K562 (cell line): ENCODE measurements around the gene CCDC69. TPM values are rescaled to one million over a fixed set of nuclear protein-coding genes. Genes with fewer than 3 reads are reported as not detected.

ENCODE experiments used
- ATAC-seq: fragments of 200-7000 bp; cut with Tn5 transposase; 3 replicates; pipeline ENCODE4 v1.9.1; 2020; ENCODE audit warnings: moderate library complexity
- BruUV-seq: library from RNA; stranded (reverse); fragments of 400-500 nt; replicated peaks from 2 replicates; lab custom pipeline; 2021; lab: Mats Ljungman, UMichigan
- CTCF ChIA-PET: fragments of 300-600 bp; formaldehyde crosslinking; extraction: SDS; loops from one replicate; lab custom pipeline; 2021; ENCODE audit warnings: low intra/inter-chr PET ratio; lab: Yijun Ruan, JAX
- POLR2A ChIA-PET: fragments of 300-600, 350-650 bp; sonication (Branson Sonifier 250); formaldehyde crosslinking; extraction: SDS; loops from one replicate; lab custom pipeline; 2021; ENCODE audit warnings: antibody characterized with exemption, inconsistent platforms; lab: Yijun Ruan, JAX
- DNase-seq, 4 experiments: peaks; one replicate each; pipeline versions ENCODE4 v3.0.0 to v3.0.0-alpha.2; 2011 to 2018; ENCODE audit warnings: low spot score in 3 of 4, mixed read lengths in 3 of 4; ENCODE audit errors: extremely low read depth in 1 of 4
- FAIRE-seq: peaks from 2 replicates; lab custom pipeline; 2011; peaks lifted over from hg19 to GRCh38; lab: Jason Lieb, UNC
- H2AFZ ChIP-seq: 2 replicates; pipeline ENCODE4 v1.6.0; 2011; ENCODE audit warnings: low read depth, low read length, control low read depth, inconsistent platforms
- H3K27ac ChIP-seq: fragments of 200-600 bp; 3 replicates; pipeline ENCODE4 v1.8.0; 2011; ENCODE audit warnings: low read depth, mild to moderate bottlenecking, control low read depth, inconsistent platforms, low read length, moderate library complexity, mixed read lengths; ENCODE audit errors: extremely low read depth
- H3K27me3 ChIP-seq, 2 experiments: fragments of 300-600 bp in 1 of 2; 2 replicates in 1 of 2; 3 replicates in 1 of 2; pipeline versions ENCODE4 v1.6.0 to v1.8.0; 2011; ENCODE audit warnings: inconsistent platforms in 2 of 2, low read length in 2 of 2, mild to moderate bottlenecking in 1 of 2, mixed read lengths in 1 of 2, moderate library complexity in 1 of 2; ENCODE audit not compliant: control insufficient read depth in 2 of 2, insufficient read depth in 2 of 2
- H3K36me3 ChIP-seq: fragments of 300-600 bp; 3 replicates; pipeline ENCODE4 v1.8.0; 2011; ENCODE audit warnings: mild to moderate bottlenecking, low read length, inconsistent platforms; ENCODE audit not compliant: control insufficient read depth, insufficient read depth
- H3K4me1 ChIP-seq, 2 experiments: fragments of 200-600 bp in 1 of 2; replicated peaks in 1 of 2; 2 replicates in 1 of 2; 3 replicates in 1 of 2; pipeline versions ENCODE4 v1.5.1 to v1.8.0; 2011; ENCODE audit warnings: inconsistent platforms in 2 of 2, low read length in 2 of 2, mild to moderate bottlenecking in 1 of 2, mixed read lengths in 1 of 2, moderate library complexity in 1 of 2; ENCODE audit not compliant: control insufficient read depth in 2 of 2, insufficient read depth in 2 of 2
- H3K4me2 ChIP-seq: 2 replicates; pipeline ENCODE4 v1.6.1; 2011; ENCODE audit warnings: low read length, control low read depth, inconsistent platforms, mixed read lengths; ENCODE audit not compliant: insufficient read depth
- H3K4me3 ChIP-seq: fragments of 200-600 bp; sonication (generic), shearing (Covaris generic); 2 replicates; pipeline ENCODE4 v1.5.1; 2016; ENCODE audit warnings: control low read depth, inconsistent platforms
- H3K79me2 ChIP-seq: fragments of 200-600 bp; 3 replicates; pipeline ENCODE4 v1.8.0; 2011; ENCODE audit warnings: low read length, inconsistent platforms; ENCODE audit not compliant: control insufficient read depth, insufficient read depth
- H3K9ac ChIP-seq, 2 experiments: 2 replicates each; pipeline versions ENCODE4 v1.6.0 to v1.6.1; 2011; ENCODE audit warnings: low read depth in 2 of 2, low read length in 2 of 2, control low read depth in 1 of 2, inconsistent platforms in 1 of 2, mild to moderate bottlenecking in 1 of 2, mixed read lengths in 1 of 2; ENCODE audit not compliant: insufficient read depth in 1 of 2
- H3K9me1 ChIP-seq: one replicate; pipeline ENCODE4 v1.6.0; 2011; ENCODE audit warnings: inconsistent platforms, mild to moderate bottlenecking, low read length, moderate library complexity; ENCODE audit not compliant: control insufficient read depth, insufficient read depth
- H3K9me3 ChIP-seq: replicated peaks from 2 replicates; pipeline ENCODE4 v1.5.1; 2011; ENCODE audit warnings: low read depth, low read length, inconsistent platforms; ENCODE audit not compliant: control insufficient read depth, insufficient read depth
- H4K20me1 ChIP-seq: replicated peaks from 2 replicates; pipeline ENCODE4 v1.6.1; 2011; ENCODE audit warnings: low read length, inconsistent platforms, mixed read lengths; ENCODE audit not compliant: control insufficient read depth, insufficient read depth
- KDM5B ChIP-seq: fragments of 200-600 bp; sonication (generic); IDR thresholded peaks from 2 replicates; pipeline ENCODE4 v1.6.1; 2012; ENCODE audit warnings: low read depth, mild to moderate bottlenecking, moderate library complexity, low read length, control low read depth, inconsistent platforms; ENCODE audit not compliant: insufficient replicate concordance
- PHB ChIP-seq: fragments of 250-450 bp; sonication (Bioruptor Pico); IDR thresholded peaks from 2 replicates; pipeline ENCODE4 v1.5.0; 2021
- PYGO2 ChIP-seq: fragments of 450-650 bp; IDR thresholded peaks from 2 replicates; pipeline ENCODE4 v1.6.1; 2016; ENCODE audit warnings: mild to moderate bottlenecking, missing genetic modification characterization, moderate library complexity, missing compliant biosample characterization
- SIN3B ChIP-seq: fragments of 450-650 bp; IDR thresholded peaks from 2 replicates; pipeline ENCODE4 v1.6.1; 2017; ENCODE audit warnings: low read depth, mild to moderate bottlenecking, moderate library complexity
- SIRT6 ChIP-seq: IDR thresholded peaks from one replicate; pipeline ENCODE4 v1.6.1; 2012; ENCODE audit warnings: low read depth, mild to moderate bottlenecking, control low read depth, inconsistent platforms, low read length, moderate library complexity
- TCF7L2 ChIP-seq: fragments of 150-350 bp; IDR thresholded peaks from 2 replicates; pipeline ENCODE4 v1.6.1; 2016; ENCODE audit warnings: low read depth, mild to moderate bottlenecking, low read length, moderate library complexity
- TEAD2 ChIP-seq: fragments of 450-650 bp; IDR thresholded peaks from 2 replicates; pipeline ENCODE4 v1.6.1; 2016; ENCODE audit warnings: missing genetic modification characterization, control low read depth, missing compliant biosample characterization
- THAP7 ChIP-seq: fragments of 250-450 bp; sonication (Bioruptor Pico); IDR thresholded peaks from 2 replicates; pipeline ENCODE4 v1.5.0; 2021
- TRIM28 ChIP-seq: fragments of 450-650 bp; IDR thresholded peaks from 2 replicates; pipeline ENCODE4 v1.6.1; 2017
- U2AF2 ChIP-seq: fragments of 200-400 bp; formaldehyde crosslinking; optimal IDR thresholded peaks from 2 replicates; pipeline ENCODE3; 2017; ENCODE audit warnings: low read depth, mild to moderate bottlenecking, low read length
- ZBTB2 ChIP-seq: fragments of 450-650 bp; IDR thresholded peaks from 2 replicates; pipeline ENCODE4 v1.6.1; 2016; ENCODE audit warnings: antibody characterized with exemption
- ZNF57 ChIP-seq: fragments of 450-650 bp; formaldehyde crosslinking; IDR thresholded peaks from 2 replicates; pipeline ENCODE4 v1.4.0; 2020; ENCODE audit warnings: mild to moderate bottlenecking, moderate library complexity
- WGBS: fragments of 100-300 bp; shearing (Covaris generic); methylation state at CpG from one replicate; pipeline ENCODE4 v1.1.6; 2016; ENCODE audit warnings: low coverage, mixed read lengths; ENCODE audit not compliant: insufficient coverage; ENCODE audit errors: missing lambda C conversion rate; 5-methylcytosine and 5-hydroxymethylcytosine counted together
- in situ Hi-C: fragments of 300-500 bp; cut with MboI; formaldehyde crosslinking; loops from 4 replicates; pipeline ENCODE4 v1.15.0; 2018; ENCODE audit warnings: inconsistent platforms, mixed read lengths
- intact Hi-C: fragments of 100-400 bp; cut with micrococcal nuclease; formaldehyde crosslinking; loops from 2 replicates; pipeline ENCODE4 v1.14.2; 2022
- polyA plus RNA-seq, 8 experiments: library from polyadenylated mRNA; depleted of rRNA in 4 of 8; stranded (reverse) in 5 of 8; unstranded in 3 of 8; fragments of >200 nt; fragmentation: Nextera tagmentation in 2 of 8; fragmentation: Illumina TruSeq in 1 of 8; extraction: Ambion mirVana in 2 of 8; extraction: Trizol in 1 of 8; gene quantifications; 2 replicates each; pipeline versions ENCODE4 v1.2.1 to v1.2.3, GENCODE V29; 2011 to 2014; ENCODE audit warnings: inconsistent platforms in 1 of 8, missing spikeins in 1 of 8
- total RNA-seq, 7 experiments: library from RNA; depleted of rRNA in 6 of 7; stranded (reverse); fragments of >200 nt in 6 of 7; fragmentation: Illumina TruSeq in 2 of 7; extraction: Trizol in 2 of 7; gene quantifications; 2 replicates each; pipeline versions ENCODE4 v1.2.1 to v1.2.3, GENCODE V29; 2011 to 2021; ENCODE audit warnings: low replicate concordance in 1 of 7

CCDC69 gene
- total and polyA plus RNA-seq, 9 of the 15 experiments (the other 6 are each of a cell fraction or from before 2014, with no cell fraction given) = 0.65 to 12.2 (median 7.6) TPM

- H3K4me3 ChIP-seq = no peak overlapping the region
- no peak overlapping the region for H3K9ac ChIP-seq
- WGBS = 39% methylated on average over 13 of the region's 15 CpGs
- intact Hi-C loops = no loop called here
- no peak for DNase-seq
- no peak for FAIRE-seq
- no peaks in the 10 kb centered on the region for H3K9me1 ChIP-seq
- H3K27me3 ChIP-seq = peaks cover 4 to 14% of the 10 kb centered on the region in 2 experiments; a peak in 4 of 5 replicates
- no peaks in the 10 kb centered on the region for H4K20me1 ChIP-seq
- POLR2A ChIA-PET = no interaction called here
- CTCF ChIA-PET = no interaction called here
- in situ Hi-C loops = loop anchor here (5.0 kb wide), 1 partner anchor 63 kb away; no protein-coding TSS in a partner anchor
- H3K9me3 ChIP-seq = no peaks in the 10 kb centered on the region
- ATAC-seq = no peak
- no peak overlapping the region for H3K27ac ChIP-seq
- no peak overlapping the region for H3K4me2 ChIP-seq
- TF ChIP-seq PHB (CRISPR knock-in tag) = no peak
- TF ChIP-seq TCF7L2 = no peak
- no peak for TF ChIP-seq U2AF2
- no peak for TF ChIP-seq TRIM28
- TF ChIP-seq THAP7 (CRISPR knock-in tag) = no peak
- TF ChIP-seq PYGO2 = no peak
- no peak for TF ChIP-seq ZBTB2
- no peak for TF ChIP-seq SIRT6
- no peak for TF ChIP-seq KDM5B
- no peak for TF ChIP-seq ZNF57
- no peak for TF ChIP-seq SIN3B
- no peak for TF ChIP-seq TEAD2 (tag)
- H3K4me1 ChIP-seq = no peaks in the 10 kb centered on the region
- H3K79me2 ChIP-seq = no peaks in the 10 kb centered on the region
- H3K36me3 ChIP-seq = no peaks in the 10 kb centered on the region
- no TSS peak for BruUV-seq
- no peak overlapping the region; the same call in 1 of the 2 replicates for H2AFZ ChIP-seq
Observed at GRCh38 chr5:151174612-151175101, 49.2 kb downstream of the CCDC69 start.
